ENCODE results near the gene FERD3L.

The FERD3L gene

GRCh38 chr7:19110026-19110730 lies 35.0 kb downstream of the FERD3L start:
- POLR2A ChIA-PET = interaction anchor here (5.9 kb wide), 1 partner anchor 7 kb away, joined by 45 read pairs; the partner anchor contains the start of gene TWIST1
- DNase-seq (ENCODE audit: low read depth, low spot score) = no peak
- H3K4me3 ChIP-seq (ENCODE audit: low read depth, low read length) = peak overlapping the region; percentile 18; the same call in 1 of the 2 replicates
- TF ChIP-seq CTCF (IDR thresholded peaks at IDR 0.05; ENCODE audit: insufficient read depth, low read length, missing control alignments) = no peak
- CTCF ChIA-PET = interaction anchor here (1.1 to 1.4 kb wide), 9 partner anchors 9 to 555 kb away, joined by 3 to 7 read pairs (median 4); no protein-coding TSS in a partner anchor

- peak overlapping the region; percentile 57 for H3K4me3 ChIP-seq (ENCODE audit: low read depth, low read length)
- CTCF ChIA-PET = interaction anchor here (1.1 to 1.6 kb wide), 13 partner anchors 8 to 556 kb away, joined by 3 to 7 read pairs (median 4); partner anchors contain the start of gene TWIST1
- no peak for TF ChIP-seq CTCF (IDR thresholded peaks at IDR 0.05; ENCODE audit: insufficient read depth, low read length, missing control alignments)
- POLR2A ChIA-PET = interaction anchor here (5.9 kb wide), 1 partner anchor 8 kb away, joined by 45 read pairs; the partner anchor contains the start of gene TWIST1
- no peak for DNase-seq (ENCODE audit: low read depth, low spot score)
Observed at GRCh38 chr7:19109000-19109946, 35.9 kb downstream of the FERD3L start.

GRCh38 chr7:19107356-19108146 lies 37.7 kb downstream of the FERD3L start:
- TF ChIP-seq CTCF (IDR thresholded peaks at IDR 0.05; ENCODE audit: insufficient read depth, low read length, missing control alignments) = no peak
- POLR2A ChIA-PET = interaction anchor here (0.8 to 5.9 kb wide), 3 partner anchors 10 to 414 kb away, joined by 3 to 45 read pairs (median 4); partner anchors contain the start of gene TWIST1
- CTCF ChIA-PET = interaction anchor here (0.7 to 2.4 kb wide), 5 partner anchors 15 to 444 kb away, joined by 3 to 8 read pairs (median 4); no protein-coding TSS in a partner anchor
- DNase-seq (ENCODE audit: low read depth, low spot score) = no peak
- peak overlapping the region; percentile 57 for H3K4me3 ChIP-seq (ENCODE audit: low read depth, low read length)

GRCh38 chr7:19107081-19107355 lies 38.2 kb downstream of the FERD3L start:
- ChIA-PET POLR2A (interaction anchor here (0.8 to 5.9 kb wide), 3 partner anchors 10 to 413 kb away, joined by 3 to 45 read pairs (median 4); partner anchors contain the start of gene TWIST1), CTCF (interaction anchor here (0.7 to 2.4 kb wide), 3 partner anchors 15 to 441 kb away, joined by 3 to 8 read pairs (median 4); no protein-coding TSS in a partner anchor)
- H3K4me3 ChIP-seq (ENCODE audit: low read depth, low read length) = peak overlapping the region; percentile 57
- no peak for TF ChIP-seq CTCF (IDR thresholded peaks at IDR 0.05; ENCODE audit: insufficient read depth, low read length, missing control alignments)
- DNase-seq (ENCODE audit: low read depth, low spot score) = no peak

GRCh38 chr7:19106241-19107080 lies 38.8 kb downstream of the FERD3L start:
- H3K4me3 ChIP-seq (ENCODE audit: low read depth, low read length) = peak overlapping the region; percentile 57
- no peak for DNase-seq (ENCODE audit: low read depth, low spot score)
- no peak for TF ChIP-seq CTCF (IDR thresholded peaks at IDR 0.05; ENCODE audit: insufficient read depth, low read length, missing control alignments)
- POLR2A ChIA-PET = interaction anchor here (1.4 to 5.9 kb wide), 2 partner anchors 11 to 413 kb away, joined by 4 to 45 read pairs; partner anchors contain the start of gene TWIST1
- CTCF ChIA-PET = interaction anchor here (0.7 to 2.4 kb wide), 6 partner anchors 10 to 440 kb away, joined by 3 to 8 read pairs (median 4); no protein-coding TSS in a partner anchor
